Measurements from ENCODE around the gene ABCA4. TPM values are rescaled to one million over a fixed set of nuclear protein-coding genes. Genes with fewer than 3 reads are reported as not detected.
"Not testable (repeated sequence)": the region's sequence is repeated elsewhere in the genome, so short reads cannot be mapped to it uniquely, and the experiment has no call there.

ABCA4 gene
- total and polyA plus RNA-seq, 2 donors (not counting 3 experiments of a cell fraction or from before 2014, with no cell fraction given): 2.3 to 4.9 TPM

DNA sequence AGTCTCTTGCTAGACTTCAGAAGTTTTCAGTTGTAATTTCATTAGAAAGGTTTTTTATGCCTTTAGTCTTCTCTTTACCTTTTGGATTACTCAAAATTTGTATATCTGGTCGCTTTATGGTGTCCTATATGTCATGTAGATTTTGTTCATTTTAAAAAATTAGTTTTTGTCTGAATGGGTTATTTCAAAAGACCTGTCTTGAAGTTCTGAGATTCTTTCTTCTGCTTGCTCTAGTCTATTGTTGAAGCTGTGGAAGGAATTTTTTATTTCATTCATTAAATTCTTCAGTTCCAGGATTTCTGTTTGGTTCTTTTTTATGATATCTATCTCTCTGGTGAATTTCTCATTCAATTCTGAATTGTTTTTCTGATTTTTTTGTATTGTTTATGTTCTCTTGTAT, 165.2 kb downstream of the ABCA4 start:
- no peak for DNase-seq (ENCODE audit: low read depth, low spot score)
- Histone ChIP-seq H4K20me1 (replicated peaks; ENCODE audit: control insufficient read depth, extremely low read depth, insufficient read depth, low read length) (no peaks in the 10 kb centered on the region), H3K36me3 (ENCODE audit: control insufficient read depth in 2 of 2, extremely low read depth in 1 of 2, insufficient read depth in 2 of 2, low read length in 2 of 2) (no peaks in the 10 kb centered on the region), H3K27ac (ENCODE audit: insufficient read depth, low read depth, low read length) (no peak overlapping the region), H3K79me2 (ENCODE audit: control insufficient read depth, insufficient read depth, low read length) (no peaks in the 10 kb centered on the region), H3K9me3 (replicated peaks; ENCODE audit: control insufficient read depth, insufficient read depth, low read length) (no peaks in the 10 kb centered on the region), H3K4me1 (ENCODE audit: control insufficient read depth, extremely low read depth, insufficient read depth, low read length) (no peaks in the 10 kb centered on the region), H3K9me1 (replicated peaks; ENCODE audit: control insufficient read depth, extremely low read depth, insufficient read depth, low read length) (no peaks in the 10 kb centered on the region), H3K4me3 (replicated peaks in 1 of 3; ENCODE audit: insufficient read depth in 1 of 3, low read depth in 1 of 3, low read length in 3 of 3) (no peak overlapping the region), H3K4me2 (ENCODE audit: insufficient read depth, low read length) (no peak overlapping the region), H3K9ac (replicated peaks; ENCODE audit: extremely low read depth, insufficient read depth, low read length) (no peak overlapping the region), H3K27me3 (ENCODE audit: control insufficient read depth in 2 of 2, insufficient read depth in 2 of 2, low read length in 2 of 2) (peaks cover 8 to 13% of the 10 kb centered on the region in 2 experiments), H2AFZ (ENCODE audit: low read depth, low read length) (no peak overlapping the region)
- no peak for TF ChIP-seq GATA2 (IDR thresholded peaks at IDR 0.05; ENCODE audit: insufficient read depth, insufficient read length, low read depth, low read length)
- TF ChIP-seq EZH2 (IDR thresholded peaks at IDR 0.05; ENCODE audit: borderline replicate concordance, low read depth, low read length, severe bottlenecking): no peak
- TF ChIP-seq POLR2A (IDR thresholded peaks at IDR 0.05; ENCODE audit: low read depth, low read length): no peak
- TF ChIP-seq, protein P1, sequence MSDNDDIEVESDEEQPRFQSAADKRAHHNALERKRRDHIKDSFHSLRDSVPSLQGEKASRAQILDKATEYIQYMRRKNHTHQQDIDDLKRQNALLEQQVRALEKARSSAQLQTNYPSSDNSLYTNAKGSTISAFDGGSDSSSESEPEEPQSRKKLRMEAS (IDR thresholded peaks at IDR 0.05; ENCODE audit: insufficient read depth, insufficient read length): no peak
- no peak for TF ChIP-seq POLR2AphosphoS5 (IDR thresholded peaks at IDR 0.05; ENCODE audit: insufficient read depth, low read depth, low read length)
- TF ChIP-seq JUN (IDR thresholded peaks at IDR 0.05; ENCODE audit: borderline replicate concordance, insufficient read depth, insufficient read length, low read depth): no peak
- TF ChIP-seq, protein P2, sequence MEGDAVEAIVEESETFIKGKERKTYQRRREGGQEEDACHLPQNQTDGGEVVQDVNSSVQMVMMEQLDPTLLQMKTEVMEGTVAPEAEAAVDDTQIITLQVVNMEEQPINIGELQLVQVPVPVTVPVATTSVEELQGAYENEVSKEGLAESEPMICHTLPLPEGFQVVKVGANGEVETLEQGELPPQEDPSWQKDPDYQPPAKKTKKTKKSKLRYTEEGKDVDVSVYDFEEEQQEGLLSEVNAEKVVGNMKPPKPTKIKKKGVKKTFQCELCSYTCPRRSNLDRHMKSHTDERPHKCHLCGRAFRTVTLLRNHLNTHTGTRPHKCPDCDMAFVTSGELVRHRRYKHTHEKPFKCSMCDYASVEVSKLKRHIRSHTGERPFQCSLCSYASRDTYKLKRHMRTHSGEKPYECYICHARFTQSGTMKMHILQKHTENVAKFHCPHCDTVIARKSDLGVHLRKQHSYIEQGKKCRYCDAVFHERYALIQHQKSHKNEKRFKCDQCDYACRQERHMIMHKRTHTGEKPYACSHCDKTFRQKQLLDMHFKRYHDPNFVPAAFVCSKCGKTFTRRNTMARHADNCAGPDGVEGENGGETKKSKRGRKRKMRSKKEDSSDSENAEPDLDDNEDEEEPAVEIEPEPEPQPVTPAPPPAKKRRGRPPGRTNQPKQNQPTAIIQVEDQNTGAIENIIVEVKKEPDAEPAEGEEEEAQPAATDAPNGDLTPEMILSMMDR (IDR thresholded peaks at IDR 0.05; ENCODE audit: extremely low read depth in 1 of 2, insufficient read depth in 1 of 2, low read depth in 1 of 2, low read length in 2 of 2): no peak
- no peak for TF ChIP-seq FOS (IDR thresholded peaks at IDR 0.05; ENCODE audit: borderline replicate concordance, insufficient read depth, low read length)
- TF ChIP-seq MYC (IDR thresholded peaks at IDR 0.05; ENCODE audit: low read depth, low read length): no peak
- BruUV-seq (replicated peaks): no TSS peak
- POLR2A ChIA-PET: no interaction called here
- intact Hi-C loops (cut with micrococcal nuclease): no loop called here
- dilution Hi-C loops (cut with MboI; ENCODE audit: extremely low pct_ligation_motif_present, low sequenced_read_pairs): no loop called here
- no peak for FAIRE-seq
- CTCF ChIA-PET: no interaction called here

DNA sequence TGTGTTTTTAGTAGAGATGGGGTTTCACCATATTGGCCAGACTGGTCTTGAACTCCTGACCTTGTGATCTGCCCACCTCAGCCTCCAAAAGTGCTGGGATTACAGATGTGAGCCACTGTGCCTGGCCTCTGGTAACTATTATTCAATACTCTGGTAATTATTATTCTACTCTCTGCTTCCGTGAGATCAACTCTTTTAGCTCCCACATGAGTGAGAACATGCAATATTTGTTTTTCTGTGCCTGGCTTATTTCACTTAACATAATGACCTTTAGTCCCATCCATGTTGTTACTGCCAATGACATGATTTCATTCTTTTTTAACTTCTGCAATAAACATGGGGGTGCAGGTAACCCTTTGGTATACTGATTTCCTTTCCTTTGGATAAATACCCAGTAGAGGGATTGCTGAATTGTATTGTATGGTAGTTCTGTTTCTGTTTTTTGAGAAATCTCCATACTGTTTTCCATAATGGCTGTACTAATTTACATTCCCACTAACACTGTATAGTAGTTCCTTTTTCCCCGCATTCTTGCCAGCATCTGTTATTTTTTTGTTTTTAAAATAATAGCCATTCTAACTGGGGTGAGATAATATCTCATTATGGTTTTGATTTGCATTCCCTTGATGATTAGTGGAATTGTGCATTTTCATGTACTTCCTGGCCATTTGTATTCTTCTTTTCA, 173.8 kb downstream of the ABCA4 start:
- POLR2A ChIA-PET; H3K27ac ChIP-seq (ENCODE audit: insufficient read depth, low read depth, low read length); H3K9me3 ChIP-seq (replicated peaks; ENCODE audit: control insufficient read depth, insufficient read depth, low read length); BruUV-seq (replicated peaks); H3K4me2 ChIP-seq (ENCODE audit: insufficient read depth, low read length); H3K4me3 ChIP-seq (replicated peaks in 1 of 3; ENCODE audit: insufficient read depth in 1 of 3, low read depth in 1 of 3, low read length in 3 of 3); H3K36me3 ChIP-seq (ENCODE audit: control insufficient read depth in 2 of 2, extremely low read depth in 1 of 2, insufficient read depth in 2 of 2, low read length in 2 of 2); DNase-seq (ENCODE audit: low read depth, low spot score); intact Hi-C loops (cut with micrococcal nuclease); dilution Hi-C loops (cut with MboI; ENCODE audit: extremely low pct_ligation_motif_present, low sequenced_read_pairs); CTCF ChIA-PET; FAIRE-seq; H3K4me1 ChIP-seq (ENCODE audit: control insufficient read depth, extremely low read depth, insufficient read depth, low read length); H2AFZ ChIP-seq (ENCODE audit: low read depth, low read length); H4K20me1 ChIP-seq (replicated peaks; ENCODE audit: control insufficient read depth, extremely low read depth, insufficient read depth, low read length); H3K9me1 ChIP-seq (replicated peaks; ENCODE audit: control insufficient read depth, extremely low read depth, insufficient read depth, low read length); H3K9ac ChIP-seq (replicated peaks; ENCODE audit: extremely low read depth, insufficient read depth, low read length); H3K79me2 ChIP-seq (ENCODE audit: control insufficient read depth, insufficient read depth, low read length): not testable (repeated sequence)
- peaks cover 2 to 12% of the 10 kb centered on the region in 2 experiments for H3K27me3 ChIP-seq (ENCODE audit: control insufficient read depth in 2 of 2, insufficient read depth in 2 of 2, low read length in 2 of 2)

Data from endothelial cell of umbilical vein (primary cell).